OCI-LY3 (cell line): ENCODE measurements around the gene CYP2W1.

Experiments
- H2AFZ ChIP-seq: fragments of 200-600, 300-600 bp; shearing (Covaris generic); 2 replicates; pipeline ENCODE4 v1.6.0; 2014; ENCODE audit warnings: antibody characterized with exemption, low read depth, low read length
- H3K27ac ChIP-seq: fragments of 200-600, 300-600 bp; sonication (generic); 2 replicates; pipeline ENCODE4 v1.5.1; 2014; ENCODE audit warnings: mild to moderate bottlenecking, low read length, moderate library complexity, mixed read lengths
- H3K27me3 ChIP-seq: fragments of 200-600, 300-600 bp; sonication (generic); 2 replicates; pipeline ENCODE4 v1.6.1; 2014; ENCODE audit warnings: low read depth, low read length, mixed read lengths
- H3K36me3 ChIP-seq: fragments of 200-600, 300-600 bp; sonication (generic); replicated peaks from 2 replicates; pipeline ENCODE3; 2014; ENCODE audit warnings: low read depth, low read length, mixed read lengths
- H3K4me1 ChIP-seq: fragments of 300-600, 200-600 bp; sonication (generic); 2 replicates; pipeline ENCODE4 v1.6.1; 2014; ENCODE audit warnings: low read length, mixed read lengths
- H3K4me2 ChIP-seq: fragments of 200-600, 300-600 bp; sonication (generic); 2 replicates; pipeline ENCODE4 v1.6.1; 2014; ENCODE audit warnings: low read length, mixed read lengths
- H3K4me3 ChIP-seq: fragments of 300-600, 200-600 bp; sonication (generic); 2 replicates; pipeline ENCODE4 v1.5.1; 2014; ENCODE audit warnings: antibody characterized with exemption, mild to moderate bottlenecking, low read length, moderate library complexity
- H3K79me2 ChIP-seq: fragments of 300-600, 200-600 bp; shearing (Covaris generic); 2 replicates; pipeline ENCODE4 v1.6.1; 2014; ENCODE audit warnings: mild to moderate bottlenecking, low read length, mixed read lengths
- H3K9ac ChIP-seq: fragments of 300-600, 200-600 bp; shearing (Covaris generic); 2 replicates; pipeline ENCODE4 v1.6.0; 2014; ENCODE audit warnings: mild to moderate bottlenecking, low read length, moderate library complexity
- H3K9me3 ChIP-seq: fragments of 200-600, 300-600 bp; shearing (Covaris generic); 2 replicates; pipeline ENCODE4 v1.6.1; 2014; ENCODE audit warnings: low read length, mixed read lengths; ENCODE audit not compliant: insufficient read depth
- H4K20me1 ChIP-seq: fragments of 200-600, 300-600 bp; sonication (generic); 2 replicates; pipeline ENCODE4 v1.6.1; 2016; ENCODE audit warnings: low read length, mixed read lengths; ENCODE audit not compliant: insufficient read depth
- EZH2phosphoT487 ChIP-seq: fragments of 200-600 bp; shearing (Covaris generic); IDR thresholded peaks from 2 replicates; pipeline ENCODE4 v1.6.1; 2018; ENCODE audit warnings: antibody characterized with exemption, mixed run types, low read depth
- TF ChIP-seq, protein P1 (sequence below): fragments of 200-600, 300-600 bp; sonication (generic); IDR thresholded peaks from 2 replicates; pipeline ENCODE4 v1.5.1; 2014; ENCODE audit warnings: antibody characterized with exemption, low read length, low read depth

The CYP2W1 gene

GRCh38 chr7:1016577-1017531, 33.9 kb downstream of the CYP2W1 start:
- Histone ChIP-seq H3K27ac (no peak overlapping the region), H3K4me3 (no peak overlapping the region), H3K36me3 (no peaks in the 10 kb centered on the region), H4K20me1 (peaks cover 11% of the 10 kb centered on the region), H3K4me2 (no peak overlapping the region), H3K27me3 (no peaks in the 10 kb centered on the region), H3K9me3 (no peaks in the 10 kb centered on the region), H3K79me2 (no peaks in the 10 kb centered on the region), H3K9ac (no peak overlapping the region), H3K4me1 (no peaks in the 10 kb centered on the region), H2AFZ (no peak overlapping the region)
- TF ChIP-seq, protein P1, sequence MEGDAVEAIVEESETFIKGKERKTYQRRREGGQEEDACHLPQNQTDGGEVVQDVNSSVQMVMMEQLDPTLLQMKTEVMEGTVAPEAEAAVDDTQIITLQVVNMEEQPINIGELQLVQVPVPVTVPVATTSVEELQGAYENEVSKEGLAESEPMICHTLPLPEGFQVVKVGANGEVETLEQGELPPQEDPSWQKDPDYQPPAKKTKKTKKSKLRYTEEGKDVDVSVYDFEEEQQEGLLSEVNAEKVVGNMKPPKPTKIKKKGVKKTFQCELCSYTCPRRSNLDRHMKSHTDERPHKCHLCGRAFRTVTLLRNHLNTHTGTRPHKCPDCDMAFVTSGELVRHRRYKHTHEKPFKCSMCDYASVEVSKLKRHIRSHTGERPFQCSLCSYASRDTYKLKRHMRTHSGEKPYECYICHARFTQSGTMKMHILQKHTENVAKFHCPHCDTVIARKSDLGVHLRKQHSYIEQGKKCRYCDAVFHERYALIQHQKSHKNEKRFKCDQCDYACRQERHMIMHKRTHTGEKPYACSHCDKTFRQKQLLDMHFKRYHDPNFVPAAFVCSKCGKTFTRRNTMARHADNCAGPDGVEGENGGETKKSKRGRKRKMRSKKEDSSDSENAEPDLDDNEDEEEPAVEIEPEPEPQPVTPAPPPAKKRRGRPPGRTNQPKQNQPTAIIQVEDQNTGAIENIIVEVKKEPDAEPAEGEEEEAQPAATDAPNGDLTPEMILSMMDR = no peak
- TF ChIP-seq EZH2phosphoT487 = no peak

- no peak for TF ChIP-seq EZH2phosphoT487
- TF ChIP-seq, protein P1 = no peak
- Histone ChIP-seq H4K20me1 (peaks cover 14% of the 10 kb centered on the region), H3K4me1 (no peaks in the 10 kb centered on the region)
These were observed 34.8 kb downstream of the CYP2W1 start for GRCh38 chr7:1017586-1018333.

DNA sequence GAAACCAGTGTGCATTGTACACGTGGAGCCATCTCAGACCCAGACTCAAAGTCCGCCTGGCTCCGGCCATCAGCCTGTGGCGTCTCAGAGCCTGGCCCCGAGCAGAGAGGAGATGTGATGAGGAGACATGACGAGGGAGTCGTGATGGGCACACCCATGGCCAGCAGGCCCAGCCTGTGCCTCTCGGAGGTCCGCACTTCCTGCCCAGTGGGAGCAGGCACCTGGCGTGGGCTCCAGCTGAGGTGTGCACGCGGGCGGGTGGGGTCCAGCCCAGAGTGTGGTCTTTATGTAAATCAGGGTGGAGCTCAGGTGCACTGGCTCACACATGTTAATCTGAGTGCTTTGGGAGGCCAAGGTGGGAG, 35.3 kb downstream of the CYP2W1 start:
- no peaks in the 10 kb centered on the region for H3K9me3 ChIP-seq
- H3K9ac ChIP-seq = no peak overlapping the region
- H2AFZ ChIP-seq = no peak overlapping the region
- no peaks in the 10 kb centered on the region for H3K36me3 ChIP-seq
- H3K79me2 ChIP-seq = peaks cover 4% of the 10 kb centered on the region; the same call in 1 of the 2 replicates
- H3K4me1 ChIP-seq = peaks cover 4% of the 10 kb centered on the region
- peaks cover 19% of the 10 kb centered on the region for H4K20me1 ChIP-seq
- no peak overlapping the region for H3K4me3 ChIP-seq
- TF ChIP-seq EZH2phosphoT487 = no peak
- TF ChIP-seq, protein P1 = no peak
- no peak overlapping the region for H3K27ac ChIP-seq
- H3K27me3 ChIP-seq = no peaks in the 10 kb centered on the region
- no peak overlapping the region for H3K4me2 ChIP-seq

More at GRCh38 chr7:1017586-1018333, 34.8 kb downstream of the CYP2W1 start:
- H3K79me2 ChIP-seq = no peaks in the 10 kb centered on the region; the same call in 1 of the 2 replicates
- H3K27ac ChIP-seq = no peak overlapping the region
- no peak overlapping the region for H3K4me2 ChIP-seq
- no peak overlapping the region for H2AFZ ChIP-seq
- H3K4me3 ChIP-seq = no peak overlapping the region
- no peaks in the 10 kb centered on the region for H3K36me3 ChIP-seq
- H3K27me3 ChIP-seq = no peaks in the 10 kb centered on the region
- H3K9ac ChIP-seq = no peak overlapping the region
- no peaks in the 10 kb centered on the region for H3K9me3 ChIP-seq

GRCh38 chr7:1019255-1019785, 36.3 kb downstream of the CYP2W1 start:
- H3K4me1 ChIP-seq = peaks cover 14% of the 10 kb centered on the region
- no peak overlapping the region for H2AFZ ChIP-seq
- H3K27me3 ChIP-seq = no peaks in the 10 kb centered on the region
- no peaks in the 10 kb centered on the region for H3K36me3 ChIP-seq
- peaks cover 27% of the 10 kb centered on the region for H4K20me1 ChIP-seq
- H3K4me3 ChIP-seq = no peak overlapping the region
- TF ChIP-seq EZH2phosphoT487 = no peak
- TF ChIP-seq, protein P1 = no peak
- H3K9me3 ChIP-seq = no peaks in the 10 kb centered on the region
- no peak overlapping the region for H3K4me2 ChIP-seq
- no peak overlapping the region for H3K9ac ChIP-seq
- H3K27ac ChIP-seq = no peak overlapping the region
- H3K79me2 ChIP-seq = peaks cover 9% of the 10 kb centered on the region; the same call in 1 of the 2 replicates
